ENCODE data around the gene SERPINB5. TPM values are rescaled to one million over a fixed set of nuclear protein-coding genes. Genes with fewer than 3 reads are reported as not detected.

SERPINB5 gene
- total RNA-seq, 3 donors from 2014 or later = 12.6 to 17.4 TPM; not detected in 1

GRCh38 chr18:63438181-63438580 is 38.6 kb upstream of the SERPINB5 start:
- intact Hi-C loops (cut with DNase I; ENCODE audit: low total_unique reads) = no loop called here
- Histone ChIP-seq H3K36me3 (no peaks in the 10 kb centered on the region), H3K27ac (peak overlapping the region in 1 of 2 donors; percentile 6), H3K27me3 (no peaks in the 10 kb centered on the region), H3K4me3 (no peak overlapping the region), H3K4me1 (peaks cover 0 to 11% of the 10 kb centered on the region in 2 donors), H3K9me3 (no peaks in the 10 kb centered on the region)
- DNase-seq (ENCODE audit: low spot score in 2 of 2) = no peak
- TF ChIP-seq, protein P1, sequence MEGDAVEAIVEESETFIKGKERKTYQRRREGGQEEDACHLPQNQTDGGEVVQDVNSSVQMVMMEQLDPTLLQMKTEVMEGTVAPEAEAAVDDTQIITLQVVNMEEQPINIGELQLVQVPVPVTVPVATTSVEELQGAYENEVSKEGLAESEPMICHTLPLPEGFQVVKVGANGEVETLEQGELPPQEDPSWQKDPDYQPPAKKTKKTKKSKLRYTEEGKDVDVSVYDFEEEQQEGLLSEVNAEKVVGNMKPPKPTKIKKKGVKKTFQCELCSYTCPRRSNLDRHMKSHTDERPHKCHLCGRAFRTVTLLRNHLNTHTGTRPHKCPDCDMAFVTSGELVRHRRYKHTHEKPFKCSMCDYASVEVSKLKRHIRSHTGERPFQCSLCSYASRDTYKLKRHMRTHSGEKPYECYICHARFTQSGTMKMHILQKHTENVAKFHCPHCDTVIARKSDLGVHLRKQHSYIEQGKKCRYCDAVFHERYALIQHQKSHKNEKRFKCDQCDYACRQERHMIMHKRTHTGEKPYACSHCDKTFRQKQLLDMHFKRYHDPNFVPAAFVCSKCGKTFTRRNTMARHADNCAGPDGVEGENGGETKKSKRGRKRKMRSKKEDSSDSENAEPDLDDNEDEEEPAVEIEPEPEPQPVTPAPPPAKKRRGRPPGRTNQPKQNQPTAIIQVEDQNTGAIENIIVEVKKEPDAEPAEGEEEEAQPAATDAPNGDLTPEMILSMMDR (IDR thresholded peaks at IDR 0.05) = no peak
- TF ChIP-seq POLR2A (IDR thresholded peaks at IDR 0.05) = no peak
- TF ChIP-seq POLR2AphosphoS5 (IDR thresholded peaks at IDR 0.05) = no peak

DNA sequence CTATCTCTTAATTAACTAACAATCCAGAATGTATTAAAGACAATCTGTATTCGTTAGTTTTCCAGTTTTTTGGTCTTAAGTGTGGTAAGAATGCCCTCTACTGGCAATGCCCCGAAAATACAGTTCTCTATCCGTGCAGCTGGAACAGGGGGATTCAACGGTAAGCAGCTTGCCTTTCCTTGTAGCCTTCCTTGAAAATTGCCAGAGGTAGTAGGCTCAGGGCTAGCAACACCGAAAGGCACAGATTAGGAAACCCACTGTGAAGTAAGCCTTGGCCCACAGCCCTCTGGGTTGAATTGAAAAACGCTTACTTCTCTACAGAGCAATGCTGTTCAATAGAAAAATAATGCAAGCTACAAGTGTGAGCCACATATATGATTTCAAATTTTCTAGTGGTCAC is 37.4 kb upstream of the SERPINB5 start:
- peak in 1 of 2 donors; percentile 49 for DNase-seq (ENCODE audit: low spot score in 2 of 2)

DNA sequence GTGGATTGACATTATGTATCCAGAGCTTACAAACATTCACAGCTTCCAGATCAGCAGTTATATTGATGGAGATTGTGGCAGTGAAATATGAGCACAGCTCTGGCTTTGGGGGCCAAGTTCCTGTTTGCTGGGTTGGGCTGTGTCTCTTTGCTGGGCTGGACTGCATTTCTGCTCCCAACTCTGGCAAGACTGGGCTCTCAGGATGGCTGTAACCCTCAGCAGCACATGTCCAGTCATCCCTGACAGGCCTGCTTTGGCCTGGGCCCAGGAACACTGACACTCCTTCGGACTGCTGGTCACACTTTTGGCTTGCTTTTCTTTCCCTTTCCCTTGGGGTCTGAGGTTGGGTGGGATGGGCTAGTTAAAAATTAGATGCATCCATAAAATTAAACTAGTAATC is 36.5 kb upstream of the SERPINB5 start:
- intact Hi-C loops (cut with DNase I; ENCODE audit: low total_unique reads) = no loop called here
- Histone ChIP-seq H3K36me3 (no peaks in the 10 kb centered on the region), H3K27me3 (no peaks in the 10 kb centered on the region), H3K4me3 (no peak overlapping the region), H3K9me3 (no peaks in the 10 kb centered on the region), H3K4me1 (no peaks in the 10 kb centered on the region), H3K27ac (peak overlapping the region in 1 of 2 donors; percentile 9)
- TF ChIP-seq POLR2A (IDR thresholded peaks at IDR 0.05) = no peak
- TF ChIP-seq, protein P1 (IDR thresholded peaks at IDR 0.05) = no peak
- TF ChIP-seq POLR2AphosphoS5 (IDR thresholded peaks at IDR 0.05) = no peak
- no peak for DNase-seq (ENCODE audit: low spot score in 2 of 2)

More for the DNA sequence above, 37.4 kb upstream of the SERPINB5 start:
- peaks cover 0 to 5% of the 10 kb centered on the region in 2 donors for H3K4me1 ChIP-seq
- no peaks in the 10 kb centered on the region for H3K36me3 ChIP-seq
- intact Hi-C loops (cut with DNase I; ENCODE audit: low total_unique reads) = no loop called here
- H3K27ac ChIP-seq = no peak overlapping the region
- TF ChIP-seq POLR2AphosphoS5 (IDR thresholded peaks at IDR 0.05) (no peak), POLR2A (IDR thresholded peaks at IDR 0.05) (no peak)
- TF ChIP-seq, protein P1 (IDR thresholded peaks at IDR 0.05) = peak; percentile 50 to 87 (median 80)
- H3K9me3 ChIP-seq = no peaks in the 10 kb centered on the region
- H3K4me3 ChIP-seq = no peak overlapping the region
- no peaks in the 10 kb centered on the region for H3K27me3 ChIP-seq

DNA sequence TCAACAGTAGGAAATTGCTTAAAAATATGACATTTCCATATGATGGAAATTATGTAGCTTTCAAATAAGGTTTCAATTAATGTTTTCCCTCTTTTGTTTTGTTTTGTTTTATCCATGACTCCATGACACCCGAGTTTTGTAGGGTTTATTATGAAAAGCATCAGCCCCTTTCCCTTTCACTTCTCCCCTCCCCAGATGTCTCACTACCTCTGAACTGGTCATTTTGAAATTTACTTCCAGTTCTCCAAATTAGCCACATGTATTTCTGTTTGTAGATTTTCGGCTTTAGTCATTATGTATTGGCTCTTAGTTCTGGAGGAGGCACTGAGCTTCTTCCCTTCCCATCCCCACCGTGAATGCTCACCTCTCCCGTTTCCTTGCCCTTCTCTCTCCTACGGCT is 35.9 kb upstream of the SERPINB5 start:
- H3K27me3 ChIP-seq = no peaks in the 10 kb centered on the region
- DNase-seq (ENCODE audit: low spot score in 2 of 2) = no peak
- no peak overlapping the region for H3K4me3 ChIP-seq
- TF ChIP-seq POLR2AphosphoS5 (IDR thresholded peaks at IDR 0.05) = no peak
- intact Hi-C loops (cut with DNase I; ENCODE audit: low total_unique reads) = no loop called here
- no peaks in the 10 kb centered on the region for H3K4me1 ChIP-seq
- no peak overlapping the region for H3K27ac ChIP-seq
- H3K9me3 ChIP-seq = no peaks in the 10 kb centered on the region
- no peaks in the 10 kb centered on the region for H3K36me3 ChIP-seq

- no peaks in the 10 kb centered on the region for H3K27me3 ChIP-seq
- H3K27ac ChIP-seq = no peak overlapping the region
- TF ChIP-seq POLR2AphosphoS5 (IDR thresholded peaks at IDR 0.05) = no peak
- TF ChIP-seq POLR2A (IDR thresholded peaks at IDR 0.05) = no peak
- TF ChIP-seq, protein P1 (IDR thresholded peaks at IDR 0.05) = no peak
- H3K9me3 ChIP-seq = no peaks in the 10 kb centered on the region
- no peak overlapping the region for H3K4me3 ChIP-seq
- H3K4me1 ChIP-seq = no peaks in the 10 kb centered on the region
- DNase-seq (ENCODE audit: low spot score in 2 of 2) = no peak
- H3K36me3 ChIP-seq = no peaks in the 10 kb centered on the region
- intact Hi-C loops (cut with DNase I; ENCODE audit: low total_unique reads) = loop anchor here (2.0 kb wide), 1 partner anchor 423 kb away; no protein-coding TSS in a partner anchor
Observed at GRCh38 chr18:63443829-63444228, 32.9 kb upstream of the SERPINB5 start.

DNA sequence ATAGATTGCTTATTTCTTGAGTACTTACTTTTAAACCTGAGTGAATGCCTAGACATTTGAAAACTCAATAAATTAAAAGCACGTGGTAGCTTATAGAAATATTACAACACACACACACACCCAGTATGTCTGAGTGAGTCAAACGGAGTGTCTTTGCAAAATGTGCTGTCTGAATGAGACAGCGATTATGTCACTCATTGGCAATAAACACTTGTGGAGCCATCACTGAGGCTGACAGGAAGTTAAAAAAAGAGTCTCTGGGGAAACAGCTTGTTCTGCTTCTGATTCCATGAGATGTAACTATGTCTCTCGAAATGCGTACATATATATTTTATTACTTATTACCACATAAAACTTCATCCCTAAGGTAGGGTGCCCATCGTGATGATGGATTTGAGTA is 32.2 kb upstream of the SERPINB5 start:
- intact Hi-C loops (cut with DNase I; ENCODE audit: low total_unique reads) = no loop called here
- H3K4me1 ChIP-seq = no peaks in the 10 kb centered on the region
- H3K27ac ChIP-seq = peak overlapping the region; percentile 54 to 66
- TF ChIP-seq POLR2AphosphoS5 (IDR thresholded peaks at IDR 0.05) (no peak), POLR2A (IDR thresholded peaks at IDR 0.05) (no peak)
- TF ChIP-seq, protein P1 (IDR thresholded peaks at IDR 0.05) = no peak
- H3K27me3 ChIP-seq = no peaks in the 10 kb centered on the region
- H3K9me3 ChIP-seq = no peaks in the 10 kb centered on the region
- no peaks in the 10 kb centered on the region for H3K36me3 ChIP-seq
- H3K4me3 ChIP-seq = no peak overlapping the region
- no peak for DNase-seq (ENCODE audit: low spot score in 2 of 2)

Measured in breast epithelium (tissue), 4 donors.